PC-9 (cell line): Measurements from ENCODE around the gene RBM15B. TPM values are rescaled to one million over a fixed set of nuclear protein-coding genes. Genes with fewer than 3 reads are reported as not detected.

Experiments
- BruUV-seq: library from RNA; stranded (reverse); fragments of 400-500 nt; replicated peaks from 2 replicates; lab custom pipeline; 2021; lab: Mats Ljungman, UMichigan
- CTCF ChIA-PET: fragments of 300-600 bp; sonication (Branson Sonifier 250); formaldehyde crosslinking; loops from one replicate; lab custom pipeline; 2022; ENCODE audit warnings: antibody characterized with exemption; lab: Charles Lee
- POLR2A ChIA-PET: fragments of 300-600 bp; sonication (Branson Sonifier 250); formaldehyde crosslinking; loops from one replicate; lab custom pipeline; 2022; ENCODE audit warnings: antibody characterized with exemption; ENCODE audit not compliant: unreplicated experiment; lab: Charles Lee
- DNase-seq, 2 experiments: peaks; one replicate each; pipeline versions ENCODE4 v3.0.0 to v3.0.0-alpha.2; 2015 to 2022; ENCODE audit warnings: mixed read lengths in 1 of 2
- H2AFZ ChIP-seq: fragments of 200-600 bp; sonication (generic); 2 replicates; pipeline ENCODE4 v1.8.1; 2017; ENCODE audit warnings: antibody characterized with exemption
- H3F3A ChIP-seq: fragments of 200-600 bp; sonication (generic); 2 replicates; pipeline ENCODE4 v1.8.1; 2017; ENCODE audit warnings: antibody characterized with exemption, mild to moderate bottlenecking, low read depth; ENCODE audit not compliant: insufficient read depth
- H3K27ac ChIP-seq: fragments of 200-600 bp; sonication (generic); 2 replicates; pipeline ENCODE4 v1.6.1; 2016; ENCODE audit warnings: mixed run types
- H3K27me3 ChIP-seq: fragments of 200-600 bp; sonication (generic); 2 replicates; pipeline ENCODE4 v1.6.1; 2016; ENCODE audit warnings: low read depth, mixed run types; ENCODE audit not compliant: insufficient read depth
- H3K36me3 ChIP-seq: fragments of 200-600 bp; sonication (generic); 2 replicates; pipeline ENCODE4 v1.6.1; 2016; ENCODE audit warnings: low read depth, mixed run types
- H3K4me1 ChIP-seq: fragments of 200-600 bp; sonication (generic); replicated peaks from 2 replicates; pipeline ENCODE4 v1.6.1; 2016; ENCODE audit warnings: mixed run types; ENCODE audit not compliant: insufficient read depth
- H3K4me2 ChIP-seq: fragments of 200-600 bp; sonication (generic); 2 replicates; pipeline ENCODE4 v1.6.1; 2017; ENCODE audit warnings: mixed run types
- H3K4me3 ChIP-seq: fragments of 200-600 bp; sonication (generic); 2 replicates; pipeline ENCODE4 v1.6.1; 2016; ENCODE audit warnings: mixed run types
- H3K79me2 ChIP-seq: fragments of 200-600 bp; sonication (generic); 2 replicates; pipeline ENCODE4 v1.6.1; 2017; ENCODE audit warnings: low read depth, mixed run types
- H3K9me2 ChIP-seq: fragments of 200-600 bp; sonication (generic); 2 replicates; pipeline ENCODE4 v1.8.1; 2017; ENCODE audit warnings: mild to moderate bottlenecking; ENCODE audit not compliant: insufficient read depth
- H3K9me3 ChIP-seq: fragments of 200-600 bp; sonication (generic); 2 replicates; pipeline ENCODE4 v1.8.1; 2016; ENCODE audit warnings: low read depth; ENCODE audit not compliant: insufficient read depth
- H4K20me1 ChIP-seq: fragments of 200-600 bp; sonication (generic); 2 replicates; pipeline ENCODE4 v1.8.1; 2017; ENCODE audit not compliant: insufficient read depth
- CTCF ChIP-seq: fragments of 200-600 bp; sonication (generic); conservative IDR thresholded peaks from 2 replicates; pipeline ENCODE4 v1.6.1; 2017; ENCODE audit warnings: mixed run types, antibody characterized with exemption, mild to moderate bottlenecking, moderate library complexity
- EZH2 ChIP-seq: fragments of 200-600 bp; sonication (generic); IDR thresholded peaks from 2 replicates; pipeline ENCODE4 v1.8.0; 2017; ENCODE audit warnings: antibody characterized with exemption, low read depth
- intact Hi-C: fragments of 100-400 bp; cut with micrococcal nuclease; formaldehyde crosslinking; loops from one replicate; pipeline ENCODE4 v1.10.0; 2022; ENCODE audit not compliant: unreplicated experiment
- total RNA-seq: library from RNA; stranded (reverse); gene quantifications from 2 replicates; pipeline ENCODE4 v1.2.3, GENCODE V29; 2021

The RBM15B gene
- total RNA-seq, 1 experiment from 2014 or later: 29.4 TPM

GRCh38 chr3:51401735-51402134 is 10.7 kb downstream of the RBM15B start:
- H3K9me2 ChIP-seq: no peaks in the 10 kb centered on the region
- intact Hi-C loops: no loop called here
- no peak overlapping the region for H3K4me3 ChIP-seq
- H4K20me1 ChIP-seq: no peaks in the 10 kb centered on the region
- H3K9me3 ChIP-seq: no peaks in the 10 kb centered on the region
- H3K27me3 ChIP-seq: no peaks in the 10 kb centered on the region
- BruUV-seq: no TSS peak
- H3F3A ChIP-seq: peaks cover 12% of the 10 kb centered on the region
- no peaks in the 10 kb centered on the region for H3K4me1 ChIP-seq
- ChIA-PET CTCF (no interaction called here), POLR2A (no interaction called here)
- no peak overlapping the region for H3K27ac ChIP-seq
- no peaks in the 10 kb centered on the region for H3K36me3 ChIP-seq
- H3K79me2 ChIP-seq: no peaks in the 10 kb centered on the region
- no peak overlapping the region for H3K4me2 ChIP-seq
- TF ChIP-seq EZH2 (no peak), CTCF (no peak)
- H2AFZ ChIP-seq: no peak overlapping the region
- no peak for DNase-seq

- Histone ChIP-seq H3K9me2 (no peaks in the 10 kb centered on the region), H4K20me1 (no peaks in the 10 kb centered on the region), H2AFZ (no peak overlapping the region), H3K79me2 (no peaks in the 10 kb centered on the region), H3K27ac (no peak overlapping the region), H3K36me3 (no peaks in the 10 kb centered on the region), H3K4me3 (no peak overlapping the region), H3K9me3 (no peaks in the 10 kb centered on the region), H3K4me1 (no peaks in the 10 kb centered on the region), H3K27me3 (no peaks in the 10 kb centered on the region), H3F3A (no peaks in the 10 kb centered on the region), H3K4me2 (no peak overlapping the region)
- POLR2A ChIA-PET: no interaction called here
- intact Hi-C loops: no loop called here
- no peak for TF ChIP-seq EZH2
- TF ChIP-seq CTCF: no peak
- CTCF ChIA-PET: no interaction called here
- no peak for DNase-seq
- no TSS peak for BruUV-seq
Measured at GRCh38 chr3:51403675-51404074, 12.6 kb downstream of the RBM15B start.

- intact Hi-C loops: no loop called here
- ChIA-PET CTCF (interaction anchor here (0.6 to 0.7 kb wide), 3 partner anchors 55 to 1502 kb away, joined by 3 to 12 read pairs (median 4); no protein-coding TSS in a partner anchor), POLR2A (interaction anchor here (0.6 kb wide), 1 partner anchor 215 kb away, joined by 8 read pairs; no protein-coding TSS in a partner anchor)
- Histone ChIP-seq H3K36me3 (0 out of 2 replicates have a peak, but pooled peaks cover 11% of the 10 kb centered on the region), H2AFZ (no peak overlapping the region), H3K4me1 (no peaks in the 10 kb centered on the region), H4K20me1 (no peaks in the 10 kb centered on the region), H3K9me2 (no peaks in the 10 kb centered on the region), H3K4me3 (no peak overlapping the region), H3K9me3 (no peaks in the 10 kb centered on the region), H3F3A (no peaks in the 10 kb centered on the region), H3K79me2 (no peaks in the 10 kb centered on the region), H3K27ac (no peak overlapping the region), H3K27me3 (no peaks in the 10 kb centered on the region), H3K4me2 (no peak overlapping the region)
- no peak for TF ChIP-seq CTCF
- TF ChIP-seq EZH2: no peak
- no peak for DNase-seq
- BruUV-seq: no TSS peak
Measured at GRCh38 chr3:51408021-51408420, 16.9 kb downstream of the RBM15B start.
